ENCODE measurements around the gene KRTAP20-3.

KRTAP20-3 gene
- 0 reads per million in 2 donors for total RNA-seq

DNA sequence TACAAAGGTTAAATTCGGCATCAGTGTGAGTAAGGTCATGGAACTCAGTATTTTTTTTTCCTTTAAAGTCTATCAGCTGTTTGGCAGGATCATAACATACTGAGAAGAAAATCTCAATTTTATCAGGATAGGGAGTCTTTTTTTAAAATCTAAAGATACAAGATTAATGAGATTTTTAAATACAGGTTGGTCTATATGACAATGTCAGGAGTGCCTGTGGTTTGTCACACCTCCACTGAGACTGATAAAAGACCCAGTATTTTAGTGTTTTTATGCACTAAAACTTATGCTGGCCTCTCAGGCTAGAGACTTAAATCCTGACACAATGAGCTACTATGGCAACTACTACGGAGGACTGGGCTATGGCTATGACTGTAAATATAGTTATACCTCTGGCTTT, at the start of gene KRTAP20-3:
Gene KRTAP20-3, plus strand, starts transcription at position 301 of the 400 bp plus-strand sequence.
- no peak for DNase-seq

DNA sequence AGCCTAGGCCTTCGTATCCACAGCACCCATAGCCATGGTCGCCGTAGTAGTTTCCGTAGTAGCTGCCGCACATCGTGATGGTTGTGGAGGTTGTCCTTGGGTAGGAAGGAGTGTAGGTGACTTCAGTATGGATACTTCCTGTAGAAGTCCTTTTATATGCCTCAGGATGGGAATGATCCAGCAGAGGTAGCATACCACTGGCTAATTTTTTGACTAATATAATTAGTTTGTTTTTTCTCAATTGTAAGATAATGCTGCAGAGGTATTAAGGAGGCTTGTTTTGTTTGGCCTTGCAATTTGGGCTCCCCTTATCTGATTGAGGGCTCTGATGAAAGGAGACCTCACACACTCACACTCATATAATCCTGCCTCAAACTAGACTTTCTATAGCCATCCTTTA, 43.9 kb upstream of the KRTAP20-3 start, which contains the start of gene KRTAP6-2:
Gene KRTAP6-2, minus strand, starts transcription at position 101 of the 400 bp plus-strand sequence. Its CDS starts 28 bp downstream, at position 73.
- no peak for DNase-seq

DNA sequence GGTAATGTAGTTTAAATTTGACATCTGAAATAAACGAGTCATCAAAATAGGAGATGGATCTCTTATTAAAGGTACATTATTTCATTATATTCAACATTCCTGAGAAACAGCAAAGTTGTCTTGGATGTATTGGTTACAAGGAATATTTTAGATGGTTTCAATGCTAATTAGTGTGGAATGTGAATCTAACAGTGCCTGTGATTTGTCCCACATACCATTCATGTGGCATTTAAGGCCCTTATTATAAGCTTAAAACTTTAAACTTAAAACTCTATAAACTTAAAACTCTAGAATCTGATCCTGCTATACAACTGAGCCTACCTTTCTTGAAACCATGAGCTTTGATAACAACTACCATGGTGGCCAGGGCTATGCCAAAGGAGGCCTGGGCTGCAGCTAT, 41.9 kb upstream of the KRTAP20-3 start, which contains the start of gene KRTAP22-1:
Gene KRTAP22-1, plus strand, starts transcription at position 301 of the 400 bp plus-strand sequence.
- no peak for DNase-seq

DNA sequence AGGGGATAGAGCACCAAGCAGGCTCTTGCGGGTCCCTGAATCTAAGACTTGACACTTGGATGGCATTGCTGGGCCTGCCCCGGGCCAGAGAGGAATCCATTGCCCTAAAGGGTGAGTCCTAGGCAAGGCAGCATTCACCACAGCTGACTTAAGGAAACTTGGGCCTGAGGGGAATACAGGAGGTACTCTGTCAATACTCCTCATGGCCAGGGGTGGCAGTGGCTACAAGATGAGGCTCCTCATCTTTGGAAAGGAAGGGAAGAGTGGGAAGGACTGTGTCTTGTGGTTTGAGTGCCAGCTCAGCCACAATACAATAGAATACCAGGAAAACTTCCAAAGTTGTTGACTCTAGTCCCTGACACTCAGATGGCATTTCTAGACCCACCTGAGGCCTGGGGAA, 36.7 kb upstream of the KRTAP20-3 start:
- DNase-seq = no peak

DNA sequence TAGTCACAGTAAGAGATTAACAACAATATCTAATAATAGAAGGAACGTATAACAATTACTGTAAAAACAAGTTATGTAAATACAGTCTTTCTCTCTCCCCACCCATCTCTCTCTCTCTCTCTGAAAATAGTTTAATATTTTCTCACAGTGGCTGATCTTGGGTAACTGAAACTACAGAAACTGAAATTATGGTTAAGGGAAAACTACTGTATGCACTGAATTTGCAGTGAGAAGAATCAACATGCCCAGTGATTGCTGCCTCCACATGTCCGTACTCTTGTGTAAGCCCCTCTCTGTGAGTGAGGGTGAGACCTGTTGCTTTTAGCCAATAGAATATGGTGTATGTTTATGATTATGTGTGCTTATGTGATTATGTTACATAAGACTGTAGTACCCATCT, 30.5 kb upstream of the KRTAP20-3 start:
- DNase-seq = no peak

DNA sequence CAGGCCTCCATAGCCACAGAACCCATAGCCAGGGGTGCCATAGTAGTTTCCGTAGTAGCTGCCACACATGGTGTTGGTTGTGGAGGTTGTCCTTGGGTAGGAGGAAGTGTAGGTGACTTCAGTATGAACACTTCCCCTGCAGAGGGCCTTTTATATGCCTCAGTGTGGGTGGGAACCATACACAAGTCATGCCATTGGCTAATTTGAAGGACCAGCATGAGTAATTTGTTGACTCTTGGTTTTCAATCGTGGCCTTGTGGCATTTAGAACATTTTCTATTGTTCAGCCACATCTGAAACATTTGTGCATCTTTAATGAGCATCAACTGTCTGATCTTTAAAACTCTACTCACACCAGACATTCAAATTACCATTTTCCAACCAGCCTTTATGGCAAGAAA, 28.8 kb upstream of the KRTAP20-3 start, which contains the start of gene KRTAP6-1:
Gene KRTAP6-1, minus strand, starts transcription at position 95 of the 400 bp plus-strand sequence. Its CDS starts 26 bp downstream, at position 69.
- no peak for DNase-seq

DNA sequence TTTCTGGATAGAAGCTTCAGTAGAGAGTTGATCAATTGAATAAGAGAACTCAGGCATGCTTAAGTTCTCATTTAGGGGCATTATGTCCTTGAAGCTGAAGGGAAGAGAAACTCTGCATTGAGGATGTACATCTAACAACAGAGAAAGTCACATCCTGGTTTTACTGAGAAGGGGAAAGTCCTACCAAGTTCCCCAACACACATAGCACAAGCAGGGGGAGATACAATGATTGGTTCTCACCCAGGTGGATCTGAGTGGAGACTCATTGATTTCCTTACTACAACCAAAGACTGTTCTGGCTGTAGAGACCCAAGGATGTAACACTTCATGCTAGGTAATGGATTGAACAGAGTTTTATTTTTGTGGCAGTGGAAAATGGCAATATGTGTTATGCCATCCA, 27.5 kb upstream of the KRTAP20-3 start:
- no peak for DNase-seq

DNA sequence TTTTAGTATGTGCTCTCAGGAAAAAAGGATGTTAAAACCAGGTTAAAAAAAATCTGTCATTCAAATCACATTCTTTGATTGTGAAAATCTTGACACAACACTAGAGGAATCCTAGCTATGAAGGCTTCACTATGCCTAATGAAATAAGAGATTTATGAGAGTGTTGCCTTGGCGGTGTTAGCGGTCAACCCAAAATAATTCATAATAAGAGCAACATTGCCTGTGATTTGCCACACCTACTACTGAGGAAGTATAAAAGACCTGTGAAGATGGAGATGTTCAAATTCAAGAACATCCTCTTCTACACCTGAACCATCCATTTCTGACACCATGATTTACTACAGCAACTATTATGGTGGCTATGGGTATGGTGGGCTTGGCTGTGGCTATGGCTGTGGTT, 26.5 kb upstream of the KRTAP20-3 start, which contains the start of gene KRTAP20-1:
Gene KRTAP20-1, plus strand, starts transcription at position 301 of the 400 bp plus-strand sequence. Its CDS starts 30 bp downstream, at position 331.
- DNase-seq = no peak

DNA sequence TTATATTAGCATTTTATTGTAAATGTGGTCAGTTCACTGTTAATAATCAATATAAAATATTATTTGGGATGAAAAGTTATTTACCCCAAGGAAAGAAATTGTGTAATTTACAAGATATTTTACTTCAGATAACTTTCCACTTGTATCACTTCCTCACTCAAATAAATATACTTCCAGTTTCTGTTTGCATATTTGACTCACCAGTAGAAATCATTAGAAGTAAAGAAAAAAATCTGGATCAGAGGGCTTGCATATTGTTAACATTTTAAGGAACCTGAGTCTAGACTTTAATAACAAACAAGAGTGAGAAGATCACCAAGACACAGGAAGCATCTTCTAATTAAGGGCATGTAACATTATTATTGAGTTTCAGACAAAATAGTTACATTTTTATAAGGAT, 22.6 kb upstream of the KRTAP20-3 start:
- DNase-seq = no peak

DNA sequence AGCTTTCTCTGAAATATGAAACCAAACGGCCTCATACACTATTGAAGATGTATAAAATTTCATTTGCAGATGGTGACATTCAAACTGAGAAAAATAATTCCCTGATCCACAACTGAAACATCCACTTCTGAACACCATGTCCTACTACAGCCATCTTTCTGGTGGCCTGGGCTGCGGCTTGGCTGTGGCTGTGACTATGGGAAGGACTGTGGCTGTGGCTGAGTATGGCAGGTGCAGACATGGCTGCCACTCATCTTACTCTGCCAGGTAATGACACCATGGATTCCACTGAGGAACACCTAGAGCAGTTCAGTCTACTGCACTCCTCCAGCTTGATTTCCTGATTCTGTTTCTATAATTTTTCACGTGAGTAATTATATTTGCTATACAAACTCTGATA, 22.1 kb upstream of the KRTAP20-3 start, which contains the start of gene KRTAP20-4:
Gene KRTAP20-4, plus strand, starts transcription at position 106 of the 400 bp plus-strand sequence.
- no peak for DNase-seq

DNA sequence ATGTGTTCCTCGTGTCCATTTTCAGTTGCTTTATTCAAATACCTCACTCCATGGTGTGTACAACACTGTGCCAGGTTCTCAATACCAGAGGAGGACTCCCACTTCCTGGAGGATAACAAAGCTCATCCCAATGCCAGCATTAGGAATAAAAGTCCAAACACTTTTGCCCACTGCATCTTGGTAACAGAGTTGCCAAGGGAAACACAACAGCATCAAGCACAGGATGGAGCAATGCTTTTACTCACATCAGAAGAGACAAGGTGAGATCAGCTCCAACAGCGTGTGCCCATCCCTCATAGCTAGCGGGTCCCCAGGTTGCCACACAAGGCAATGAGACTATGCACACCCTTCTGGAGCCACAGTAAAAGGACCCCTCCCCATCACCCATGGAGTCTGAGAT, 19.3 kb upstream of the KRTAP20-3 start:
- DNase-seq = no peak

DNA sequence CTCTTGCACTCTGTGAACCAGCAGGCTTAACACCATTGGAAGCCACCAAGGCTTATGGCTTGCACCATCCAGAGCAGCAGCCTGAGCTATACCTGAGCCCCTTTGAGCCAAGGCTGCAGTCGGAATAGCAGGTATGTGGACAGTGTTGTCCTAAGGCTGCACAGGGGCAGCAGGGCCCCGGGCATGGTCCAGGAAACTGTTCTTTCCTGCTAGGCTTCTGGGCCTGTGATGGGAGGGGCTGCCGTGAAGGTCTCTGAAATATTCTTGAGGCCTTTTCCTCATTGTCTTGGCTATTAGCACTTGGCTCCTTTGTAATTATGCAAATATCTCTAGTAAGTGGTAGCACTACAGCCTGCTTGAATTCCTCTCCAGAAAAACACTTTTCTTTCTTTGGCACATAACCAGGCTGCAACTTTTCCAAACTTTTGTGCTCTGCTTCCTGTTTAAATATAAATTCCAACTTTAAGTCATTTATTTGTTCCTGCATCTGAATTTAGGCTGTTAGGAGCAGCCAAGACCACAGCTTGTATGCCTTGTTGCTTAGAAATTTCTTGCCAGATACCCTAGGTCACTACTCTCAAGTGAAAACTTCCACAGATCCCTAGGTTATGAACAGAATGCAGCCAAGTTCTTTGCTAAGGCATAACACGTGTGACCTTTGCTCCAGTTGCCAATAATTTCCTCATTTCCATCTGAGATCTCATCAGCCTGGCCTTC, 17.1 kb upstream of the KRTAP20-3 start:
- DNase-seq = no peak

DNA sequence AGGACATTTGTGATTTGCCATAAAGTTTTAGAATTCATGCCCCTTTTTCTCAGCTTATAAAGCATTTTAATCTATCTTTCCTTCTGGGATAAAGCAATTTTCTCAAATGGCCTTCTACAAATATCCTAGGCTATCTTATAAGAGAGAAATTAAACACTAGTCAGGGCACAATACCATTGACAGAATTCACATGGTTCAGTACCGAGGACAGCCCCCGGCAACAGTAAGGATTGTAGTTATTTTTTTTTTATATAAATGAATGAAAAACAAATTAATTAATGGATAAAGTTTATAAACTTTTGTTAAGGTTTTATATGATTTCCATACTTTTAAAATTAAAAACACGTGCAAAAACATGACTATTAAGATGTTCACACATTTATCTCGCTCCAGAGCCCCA, 14.6 kb upstream of the KRTAP20-3 start:
- DNase-seq = no peak

DNA sequence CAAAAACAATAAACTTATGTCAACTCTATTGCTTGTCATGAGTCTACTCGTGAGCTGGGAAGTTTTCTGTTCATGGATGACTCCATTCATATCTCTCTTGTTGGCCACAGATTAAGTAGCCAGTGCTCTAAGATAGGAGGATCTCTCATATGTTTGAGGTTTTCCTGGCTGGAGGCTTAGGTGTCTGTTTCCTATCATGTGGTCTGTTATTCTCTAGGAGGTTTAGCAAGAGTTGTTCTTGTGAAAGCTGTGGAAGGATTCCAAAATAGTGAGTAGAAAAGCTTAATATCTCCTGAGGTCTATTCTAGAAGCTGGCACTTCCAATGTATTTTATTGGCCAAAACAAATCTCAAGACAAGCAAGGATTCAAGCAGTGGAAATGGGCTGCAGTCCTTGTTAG, 13.5 kb upstream of the KRTAP20-3 start:
- no peak for DNase-seq

DNA sequence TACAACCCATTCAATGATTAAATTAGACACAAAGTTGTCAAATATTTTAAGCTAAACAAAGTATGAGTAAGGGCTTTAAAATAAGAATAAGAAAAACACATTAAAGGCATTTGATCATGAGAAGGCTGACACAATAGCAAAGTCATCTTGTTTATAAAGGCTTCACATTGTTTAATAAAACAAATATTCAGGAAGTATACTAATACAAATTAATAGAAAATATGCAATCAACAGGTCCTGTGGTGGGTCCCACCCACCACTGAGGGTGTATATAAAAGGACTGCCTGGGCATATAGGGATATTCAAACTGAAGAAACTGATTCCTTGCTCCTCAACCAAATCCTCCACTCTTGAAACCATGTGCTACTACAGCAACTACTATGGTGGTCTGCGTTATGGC, 7.8 kb upstream of the KRTAP20-3 start, which contains the start of gene KRTAP20-2:
Gene KRTAP20-2, plus strand, starts transcription at position 301 of the 400 bp plus-strand sequence. Its CDS starts 58 bp downstream, at position 359.
- no peak for DNase-seq

DNA sequence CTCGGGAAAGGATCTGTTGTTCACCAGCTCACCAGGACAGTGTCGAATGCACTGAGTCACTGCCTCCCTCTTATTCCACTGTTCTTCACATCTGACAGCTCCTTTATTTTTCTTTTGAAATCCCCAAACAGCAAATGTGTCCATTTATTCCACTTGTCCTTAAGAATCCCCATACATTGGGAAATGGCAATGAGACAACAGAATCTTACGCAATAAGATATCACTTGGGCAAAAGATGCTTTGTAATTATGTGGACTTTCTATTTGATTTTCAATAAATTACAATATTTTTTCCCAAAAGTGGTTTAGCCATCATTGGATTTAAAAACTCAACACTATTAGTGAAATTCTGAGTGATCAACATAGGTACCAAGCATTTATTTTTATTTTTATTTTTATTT, 4.0 kb upstream of the KRTAP20-3 start:
- DNase-seq = no peak

DNA sequence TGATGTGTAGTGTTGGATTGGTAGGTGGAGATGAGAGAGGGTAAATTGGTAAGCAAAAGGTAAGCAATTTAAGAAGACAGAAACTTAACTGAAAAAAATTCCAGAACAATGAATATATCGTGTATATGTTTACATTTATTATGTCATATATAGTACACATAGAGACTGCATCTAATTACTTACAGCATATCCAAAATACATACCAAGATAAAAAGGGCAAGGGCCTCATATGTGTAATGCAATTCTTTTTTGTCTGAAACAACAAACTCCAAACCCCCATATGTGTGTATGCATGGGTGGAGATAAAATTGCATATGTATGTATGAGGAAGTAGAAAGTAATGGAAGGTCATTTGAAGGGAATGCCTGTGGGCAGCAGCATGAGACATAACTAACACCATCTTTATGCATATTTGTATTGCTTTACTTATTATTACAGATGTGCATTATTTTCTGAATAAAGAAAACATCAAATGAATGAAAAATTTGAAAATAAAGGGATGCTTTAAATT, 4.3 kb downstream of the KRTAP20-3 start:
- DNase-seq = no peak

DNA sequence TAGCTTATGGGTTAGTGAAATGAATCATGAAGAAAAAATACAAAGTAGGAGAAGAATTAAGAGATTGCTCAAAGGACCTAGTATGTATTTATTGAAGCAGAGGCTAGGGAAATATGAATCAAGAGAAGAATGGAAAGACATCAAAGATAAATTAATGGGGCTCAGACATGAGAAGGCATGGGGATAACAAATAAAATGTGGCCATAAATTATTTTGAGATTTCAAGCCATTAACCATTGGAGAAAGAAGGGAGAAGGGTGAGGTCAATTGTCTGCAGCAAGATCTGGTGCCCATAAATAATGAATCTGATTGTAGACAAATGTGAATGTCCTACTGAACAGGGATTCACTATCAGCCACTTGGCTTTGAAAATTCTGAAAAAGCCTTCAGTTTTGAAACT, 10.2 kb downstream of the KRTAP20-3 start:
- no peak for DNase-seq

DNA sequence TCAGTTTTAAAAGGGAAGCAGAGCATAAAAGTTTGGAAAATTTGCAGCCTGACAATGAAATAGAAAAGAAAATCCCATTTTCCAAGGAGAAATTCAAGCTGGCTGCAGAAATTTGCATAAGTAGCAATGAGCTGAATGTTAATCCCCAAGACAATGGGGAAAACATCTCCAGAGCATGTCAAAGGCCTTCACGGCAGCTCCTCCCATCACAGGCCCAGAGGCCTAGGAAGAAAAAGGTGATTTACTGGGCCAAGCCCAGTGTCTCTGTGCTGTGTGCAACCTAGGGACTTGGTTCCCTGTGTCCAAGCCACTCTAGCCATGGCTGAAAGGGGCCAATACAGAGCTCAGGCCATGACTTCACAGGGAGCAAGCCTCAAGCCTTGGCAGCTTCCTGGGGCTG, 26.1 kb downstream of the KRTAP20-3 start:
- no peak for DNase-seq

DNA sequence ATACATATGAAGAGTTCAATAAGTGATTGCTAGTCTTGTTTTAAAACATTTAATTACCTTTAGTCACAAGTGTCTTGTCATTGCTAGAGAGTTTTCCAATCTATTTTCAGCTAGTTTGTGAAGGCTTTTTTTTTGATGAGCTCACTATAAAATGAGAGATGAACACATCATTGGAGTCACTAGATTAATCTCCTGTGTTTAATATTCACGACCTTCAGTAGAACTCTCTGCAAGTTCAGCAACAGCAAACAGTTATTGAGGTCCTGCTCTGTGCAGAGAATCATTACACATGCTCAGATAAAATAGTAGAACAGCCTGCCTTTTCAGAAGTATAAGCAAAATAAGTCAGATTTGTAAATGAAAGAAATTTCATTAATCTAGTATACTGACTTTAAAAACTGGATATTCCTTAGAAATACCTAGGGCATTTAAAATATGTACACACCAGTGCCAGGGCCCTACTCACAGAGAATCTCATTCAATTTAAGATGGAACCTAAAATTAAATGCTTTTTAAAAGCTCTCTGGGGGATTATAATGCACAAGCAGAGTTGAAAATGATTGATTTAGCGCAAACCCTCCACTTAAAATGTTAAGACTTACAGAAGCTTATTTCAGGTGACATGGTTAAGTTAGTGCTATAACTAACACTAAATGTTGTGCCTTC, 30.5 kb downstream of the KRTAP20-3 start:
- DNase-seq = no peak

DNA sequence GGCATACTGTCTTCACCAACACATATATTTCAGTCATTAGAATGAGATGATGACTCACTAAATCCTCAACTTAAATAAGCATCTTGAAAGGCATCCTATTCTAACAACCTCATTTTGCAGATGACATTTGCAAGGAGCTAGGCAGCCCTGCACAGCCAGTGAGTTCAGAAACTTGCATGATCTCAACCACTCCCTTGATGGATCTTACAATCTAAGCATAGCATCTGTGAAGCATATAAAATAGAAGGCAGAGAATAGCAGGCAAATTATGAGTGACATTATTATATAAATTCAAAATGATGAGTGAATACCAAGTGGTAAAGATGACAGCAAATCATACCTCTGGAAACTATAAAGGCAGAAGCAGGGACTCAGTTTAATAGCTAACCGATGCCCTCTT, 31.6 kb downstream of the KRTAP20-3 start:
- DNase-seq = no peak

DNA sequence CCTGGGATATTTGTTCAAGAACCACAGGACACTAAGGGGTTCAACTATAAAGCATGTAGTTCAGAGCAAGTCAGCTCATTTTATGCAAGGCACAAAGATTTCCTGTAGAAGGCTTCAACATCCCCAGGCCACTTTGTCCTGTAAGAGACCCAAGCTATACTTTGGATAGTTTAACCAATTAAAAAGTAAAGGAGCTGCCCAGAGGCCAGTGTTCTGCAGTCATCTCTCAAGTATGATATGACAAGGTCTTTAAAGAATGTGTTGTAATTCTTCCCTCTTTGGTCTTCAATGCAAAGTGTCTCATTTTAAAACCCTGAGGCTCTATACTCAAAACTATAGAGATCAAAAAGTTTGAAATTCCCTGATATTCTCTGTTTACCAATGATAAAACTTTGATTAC, 34.1 kb downstream of the KRTAP20-3 start:
- no peak for DNase-seq

DNA sequence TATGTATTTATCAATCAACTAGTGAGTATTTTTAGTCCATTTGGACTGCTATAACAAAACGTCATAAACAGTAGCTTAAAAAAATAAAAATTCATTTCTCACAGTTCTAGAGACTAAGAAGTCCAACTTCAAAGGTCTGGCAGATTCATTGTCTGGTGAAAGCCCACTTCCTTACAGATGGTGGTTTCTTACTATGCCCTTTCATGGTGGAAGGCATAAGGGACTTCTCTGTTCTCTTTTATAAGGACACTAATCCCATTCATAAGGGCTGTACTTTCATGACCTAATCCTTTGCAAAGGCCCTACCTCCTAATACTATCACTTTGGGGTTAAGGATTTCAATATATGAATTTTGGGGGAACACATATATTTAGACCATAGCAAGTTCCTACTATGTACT, 37.9 kb downstream of the KRTAP20-3 start:
- no peak for DNase-seq

DNA sequence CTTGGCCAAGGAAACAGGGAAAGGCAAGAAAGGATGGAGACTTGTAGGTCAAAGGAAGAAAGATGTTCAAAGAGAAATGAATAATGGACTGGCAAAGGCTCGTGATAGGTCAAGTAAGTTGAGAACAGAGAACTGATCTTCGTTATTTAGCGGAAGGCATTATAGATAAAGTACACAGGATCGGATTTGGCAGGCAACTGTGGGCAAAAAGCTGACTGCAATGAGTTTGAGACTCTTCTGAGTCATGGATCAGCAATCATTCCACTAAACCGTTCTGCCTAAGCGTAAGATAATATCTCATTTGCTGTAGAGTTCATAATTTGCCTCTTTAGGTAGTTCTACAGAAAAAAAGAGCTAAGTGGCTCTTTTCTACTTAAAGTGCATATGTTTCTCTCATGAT, 41.8 kb downstream of the KRTAP20-3 start:
- no peak for DNase-seq

All from activated gamma-delta T cell (primary cell).